ENCODE results near the gene ZNF660.

- no peak for TF ChIP-seq EZH2phosphoT487 (IDR thresholded peaks at IDR 0.05; ENCODE audit: low read depth, severe bottlenecking, unreplicated experiment)
- no peak for TF ChIP-seq EZH2 (IDR thresholded peaks at IDR 0.05; ENCODE audit: borderline replicate concordance)
Observed at GRCh38 chr3:44571024-44571423, 13.7 kb upstream of the ZNF660 start.
